ENCODE results near the gene LRP8. TPM values are rescaled to one million over a fixed set of nuclear protein-coding genes. Genes with fewer than 3 reads are reported as not detected.

Gene LRP8
- total RNA-seq, 1 donor from 2014 or later = 16.5 TPM

DNA sequence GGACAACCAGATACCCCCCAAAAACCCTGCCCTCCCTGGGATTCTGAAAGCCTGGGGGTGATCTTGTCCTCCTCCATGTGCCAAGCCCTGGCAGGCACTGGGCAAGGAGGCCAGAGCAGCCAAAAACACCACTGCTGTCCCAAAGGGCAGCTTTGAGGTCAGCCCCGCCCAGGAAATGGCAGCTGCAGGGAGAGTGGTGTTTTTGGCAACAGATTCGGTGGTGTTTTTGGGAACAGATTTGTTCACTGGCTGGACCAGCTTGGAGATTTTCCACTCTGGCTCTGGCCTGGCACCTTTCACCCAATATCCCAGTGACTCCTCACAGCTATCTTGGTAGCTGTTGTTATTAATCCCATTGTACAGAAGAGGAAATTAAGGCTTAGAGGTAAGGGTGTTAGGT, 34.7 kb downstream of the LRP8 start:
- TF ChIP-seq, protein P1, sequence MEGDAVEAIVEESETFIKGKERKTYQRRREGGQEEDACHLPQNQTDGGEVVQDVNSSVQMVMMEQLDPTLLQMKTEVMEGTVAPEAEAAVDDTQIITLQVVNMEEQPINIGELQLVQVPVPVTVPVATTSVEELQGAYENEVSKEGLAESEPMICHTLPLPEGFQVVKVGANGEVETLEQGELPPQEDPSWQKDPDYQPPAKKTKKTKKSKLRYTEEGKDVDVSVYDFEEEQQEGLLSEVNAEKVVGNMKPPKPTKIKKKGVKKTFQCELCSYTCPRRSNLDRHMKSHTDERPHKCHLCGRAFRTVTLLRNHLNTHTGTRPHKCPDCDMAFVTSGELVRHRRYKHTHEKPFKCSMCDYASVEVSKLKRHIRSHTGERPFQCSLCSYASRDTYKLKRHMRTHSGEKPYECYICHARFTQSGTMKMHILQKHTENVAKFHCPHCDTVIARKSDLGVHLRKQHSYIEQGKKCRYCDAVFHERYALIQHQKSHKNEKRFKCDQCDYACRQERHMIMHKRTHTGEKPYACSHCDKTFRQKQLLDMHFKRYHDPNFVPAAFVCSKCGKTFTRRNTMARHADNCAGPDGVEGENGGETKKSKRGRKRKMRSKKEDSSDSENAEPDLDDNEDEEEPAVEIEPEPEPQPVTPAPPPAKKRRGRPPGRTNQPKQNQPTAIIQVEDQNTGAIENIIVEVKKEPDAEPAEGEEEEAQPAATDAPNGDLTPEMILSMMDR (conservative IDR thresholded peaks at IDR 0.05) = no peak
- H3K27me3 Mint-ChIP-seq = no peaks in the 10 kb centered on the region
- H3K27ac Mint-ChIP-seq = no peak overlapping the region
- no peaks in the 10 kb centered on the region for H3K9me3 Mint-ChIP-seq
- H3K4me1 Mint-ChIP-seq (ENCODE audit: unreplicated experiment) = peaks cover 45% of the 10 kb centered on the region
- H3K36me3 Mint-ChIP-seq = no peaks in the 10 kb centered on the region
- DNase-seq (ENCODE audit: extremely low spot score, unreplicated experiment) = no peak
- H3K4me3 Mint-ChIP-seq = no peak overlapping the region

GRCh38 chr1:53292690-53293089, 35.2 kb downstream of the LRP8 start:
- Mint-ChIP-seq H3K27me3 (no peaks in the 10 kb centered on the region), H3K4me1 (ENCODE audit: unreplicated experiment) (peaks cover 43% of the 10 kb centered on the region), H3K36me3 (no peaks in the 10 kb centered on the region), H3K4me3 (no peak overlapping the region), H3K27ac (no peak overlapping the region), H3K9me3 (no peaks in the 10 kb centered on the region)
- TF ChIP-seq, protein P1 (conservative IDR thresholded peaks at IDR 0.05) = no peak
- DNase-seq (ENCODE audit: extremely low spot score, unreplicated experiment) = no peak

GRCh38 chr1:53291574-53291973, 36.3 kb downstream of the LRP8 start:
- Mint-ChIP-seq H3K27me3 (no peaks in the 10 kb centered on the region), H3K36me3 (no peaks in the 10 kb centered on the region), H3K4me3 (no peak overlapping the region), H3K27ac (peak overlapping the region; percentile 48), H3K4me1 (ENCODE audit: unreplicated experiment) (peaks cover 41% of the 10 kb centered on the region), H3K9me3 (no peaks in the 10 kb centered on the region)
- DNase-seq (ENCODE audit: extremely low spot score, unreplicated experiment) = no peak
- TF ChIP-seq, protein P1 (conservative IDR thresholded peaks at IDR 0.05) = no peak

DNA sequence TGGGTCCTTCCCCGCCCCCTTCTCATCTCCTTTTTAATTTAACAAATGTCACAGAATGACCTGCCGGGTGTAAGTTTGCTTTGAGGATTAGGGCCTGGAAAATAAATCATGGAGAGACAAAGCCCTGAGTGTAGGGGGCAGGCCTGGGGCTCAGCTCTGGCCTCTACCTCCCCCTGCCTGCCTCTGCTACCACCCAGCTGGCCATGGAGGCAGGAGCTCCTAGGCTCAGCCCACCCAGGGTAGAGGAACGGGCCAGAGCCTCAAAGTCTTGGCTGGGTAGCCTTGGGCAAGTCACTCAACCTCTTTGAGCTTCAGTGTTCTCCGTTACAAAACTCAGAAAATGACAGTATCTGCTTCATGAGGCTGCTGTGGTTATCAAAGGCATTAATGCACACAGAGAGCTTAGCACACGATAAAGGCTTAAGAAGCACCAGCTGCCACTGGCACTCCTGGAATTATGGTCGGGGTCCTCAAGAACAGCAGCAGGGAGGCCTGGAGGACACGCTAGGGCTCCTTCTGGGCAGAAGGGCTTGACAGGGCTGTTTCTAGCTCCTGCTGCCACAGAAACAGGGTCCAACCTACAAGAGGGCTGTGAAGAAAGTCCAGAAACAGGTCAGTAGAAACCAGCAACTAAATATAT, 39.0 kb downstream of the LRP8 start:
- no peaks in the 10 kb centered on the region for H3K9me3 Mint-ChIP-seq
- H3K27me3 Mint-ChIP-seq = no peaks in the 10 kb centered on the region
- H3K4me1 Mint-ChIP-seq (ENCODE audit: unreplicated experiment) = peaks cover 19% of the 10 kb centered on the region
- peak overlapping the region; percentile 28 for H3K4me3 Mint-ChIP-seq
- H3K27ac Mint-ChIP-seq = peak overlapping the region; percentile 70
- no peaks in the 10 kb centered on the region for H3K36me3 Mint-ChIP-seq
- TF ChIP-seq, protein P1 (conservative IDR thresholded peaks at IDR 0.05) = no peak
- no peak for DNase-seq (ENCODE audit: extremely low spot score, unreplicated experiment)

DNA sequence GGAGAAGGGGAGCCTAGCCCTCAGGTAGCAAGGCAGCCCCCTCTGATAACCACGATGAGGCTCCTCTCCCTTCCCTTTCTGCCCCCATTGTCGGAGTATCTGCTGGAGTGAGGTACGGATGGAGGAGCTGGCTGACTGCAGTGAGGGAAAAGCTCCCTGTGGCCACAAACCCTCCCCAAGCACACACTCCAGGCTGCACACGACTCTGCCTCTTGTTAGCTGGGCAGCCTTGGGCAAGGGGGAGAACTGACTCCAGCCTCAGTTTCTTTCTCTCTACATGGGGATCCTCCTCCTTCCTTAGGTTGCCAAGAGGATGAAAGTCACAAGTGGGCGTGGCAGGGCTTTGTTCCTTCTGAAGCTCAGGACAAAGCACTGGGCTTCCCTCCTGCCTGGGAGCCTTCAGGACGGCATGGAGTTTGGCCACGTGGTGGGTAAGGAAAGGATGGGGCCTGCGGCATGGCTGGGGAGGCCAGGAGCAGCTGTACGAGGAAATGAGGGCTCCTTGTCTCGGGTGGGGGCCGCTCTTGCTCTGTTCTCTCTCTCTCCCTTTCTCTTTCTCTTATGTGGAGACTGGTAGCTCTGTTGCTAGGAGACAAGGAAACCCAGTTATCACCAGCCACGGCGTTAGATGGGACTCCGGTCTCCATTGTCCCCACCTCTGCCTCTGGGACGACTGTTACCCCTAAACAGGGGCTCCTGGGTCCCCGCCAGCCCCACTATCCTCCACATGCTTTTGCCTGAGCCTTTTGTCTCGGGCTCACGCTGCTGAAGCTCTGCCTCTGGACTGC, 39.7 kb downstream of the LRP8 start:
- no peaks in the 10 kb centered on the region for H3K36me3 Mint-ChIP-seq
- peak overlapping the region; percentile 70 for H3K27ac Mint-ChIP-seq
- peaks cover 19% of the 10 kb centered on the region for H3K4me1 Mint-ChIP-seq (ENCODE audit: unreplicated experiment)
- no peak for DNase-seq (ENCODE audit: extremely low spot score, unreplicated experiment)
- no peaks in the 10 kb centered on the region for H3K27me3 Mint-ChIP-seq
- H3K9me3 Mint-ChIP-seq = no peaks in the 10 kb centered on the region
- TF ChIP-seq, protein P1 (conservative IDR thresholded peaks at IDR 0.05) = no peak
- H3K4me3 Mint-ChIP-seq = peak overlapping the region; percentile 28
